ENCODE data around the gene UPF1. TPM values are rescaled to one million over a fixed set of nuclear protein-coding genes. Genes with fewer than 3 reads are reported as not detected.

The UPF1 gene
- total RNA-seq, 1 donor: 37.3 TPM

- no peak for DNase-seq (ENCODE audit: low read depth)
- no peak for TF ChIP-seq CTCF (IDR thresholded peaks at IDR 0.05; ENCODE audit: insufficient read depth, low read length)
- H3K4me3 ChIP-seq (ENCODE audit: low read depth, low read length): no peak overlapping the region
These were observed 14.2 kb downstream of the UPF1 start for GRCh38 chr19:18845961-18846360.

GRCh38 chr19:18846862-18847548 is 15.2 kb downstream of the UPF1 start:
- TF ChIP-seq CTCF (IDR thresholded peaks at IDR 0.05; ENCODE audit: insufficient read depth, low read length): peak; percentile 94
- peak; percentile 83 for DNase-seq (ENCODE audit: low read depth)
- H3K4me3 ChIP-seq (ENCODE audit: low read depth, low read length): no peak overlapping the region

GRCh38 chr19:18847549-18848463 is 16.0 kb downstream of the UPF1 start:
- peak overlapping the region; percentile 4 for H3K4me3 ChIP-seq (ENCODE audit: low read depth, low read length)
- TF ChIP-seq CTCF (IDR thresholded peaks at IDR 0.05; ENCODE audit: insufficient read depth, low read length): no peak
- DNase-seq (ENCODE audit: low read depth): peak; percentile 77

- no peak for TF ChIP-seq CTCF (IDR thresholded peaks at IDR 0.05; ENCODE audit: insufficient read depth, low read length)
- peak; percentile 87 for DNase-seq (ENCODE audit: low read depth)
- H3K4me3 ChIP-seq (ENCODE audit: low read depth, low read length): peak overlapping the region; percentile 28
These were observed 17.3 kb downstream of the UPF1 start for GRCh38 chr19:18848878-18849661.

DNA sequence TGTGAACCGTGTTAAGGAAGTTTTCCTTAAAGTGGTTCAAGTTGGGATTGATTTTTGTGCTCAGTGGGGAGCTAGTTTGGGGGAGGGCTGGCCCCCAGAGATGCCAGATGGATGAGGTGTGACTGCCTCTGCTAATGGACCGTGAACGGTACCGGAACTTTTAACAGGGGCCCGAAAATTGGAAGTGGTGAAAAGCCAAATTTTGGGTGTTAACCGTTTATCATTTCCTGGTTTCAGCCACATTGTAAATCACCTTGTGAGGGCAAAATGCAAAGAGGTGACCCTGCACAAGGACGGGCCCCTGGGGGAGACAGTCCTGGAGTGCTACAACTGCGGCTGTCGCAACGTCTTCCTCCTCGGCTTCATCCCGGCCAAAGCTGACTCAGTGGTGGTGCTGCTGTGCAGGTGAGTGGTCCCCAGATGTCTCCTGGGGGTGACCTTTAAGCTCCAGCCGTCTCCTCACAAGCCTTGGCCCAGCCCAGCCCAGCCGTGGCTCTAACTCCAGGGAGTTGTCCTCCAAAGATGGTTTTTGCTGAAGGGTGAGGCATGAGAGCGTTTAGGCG is 18.2 kb downstream of the UPF1 start:
- no peak for TF ChIP-seq CTCF (IDR thresholded peaks at IDR 0.05; ENCODE audit: insufficient read depth, low read length)
- no peak for DNase-seq (ENCODE audit: low read depth)
- H3K4me3 ChIP-seq (ENCODE audit: low read depth, low read length): peak overlapping the region; percentile 9
